GM18517 (cell line): Measurements from ENCODE around the gene CRADD.
"Not testable (repeated sequence)": the region's sequence is repeated elsewhere in the genome, so short reads cannot be mapped to it uniquely, and the experiment has no call there.

Experiments used
- ATAC-seq: cut with Tn5 transposase; IDR thresholded peaks from one replicate; pipeline ENCODE4 v1.9.1; 2021; ENCODE audit warnings: mild to moderate bottlenecking, moderate library complexity; ENCODE audit not compliant: unreplicated experiment

Gene CRADD

GRCh38 chr12:93705237-93705636 lies 28.1 kb downstream of the CRADD start:
- ATAC-seq: no peak

DNA sequence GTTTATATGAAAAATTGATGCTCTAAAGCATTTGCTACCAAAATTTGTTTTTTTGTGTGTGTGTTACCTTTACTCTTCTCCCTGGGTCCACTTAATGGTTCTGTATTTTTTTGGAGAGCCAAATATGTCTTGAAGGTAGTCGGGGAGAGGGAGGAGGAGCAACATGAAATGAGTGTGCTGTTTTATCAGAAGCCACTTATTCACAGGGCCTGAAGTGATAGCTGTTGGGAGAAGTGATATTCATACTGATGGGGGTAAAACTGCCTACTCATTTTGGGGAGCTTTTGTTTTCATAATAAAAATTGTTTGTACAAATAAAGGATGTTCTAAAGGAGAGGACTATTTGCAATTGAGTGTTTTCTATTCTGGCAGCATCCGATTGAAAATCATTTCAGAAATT lies 29.2 kb downstream of the CRADD start:
- ATAC-seq: no peak

DNA sequence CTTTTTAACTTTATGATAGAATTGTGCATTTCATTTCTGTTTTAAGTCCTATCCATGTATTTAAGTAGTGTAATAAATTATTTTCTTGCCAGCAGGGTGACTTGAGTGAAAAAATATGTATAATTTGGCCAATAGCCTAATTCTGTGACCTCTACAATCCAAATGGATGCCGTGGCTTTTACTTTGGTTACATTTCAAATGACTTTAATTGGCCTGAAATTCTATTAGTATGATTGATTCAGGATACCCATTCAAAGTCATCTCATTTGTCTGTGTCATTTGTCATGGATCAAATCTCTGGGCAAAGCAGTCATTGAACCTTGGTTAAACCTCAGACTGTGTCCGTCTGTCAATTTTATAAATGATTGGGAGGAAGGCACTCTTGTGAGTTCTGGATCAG lies 29.6 kb downstream of the CRADD start:
- ATAC-seq: no peak

- no peak for ATAC-seq
Measured at GRCh38 chr12:93707836-93708235, 30.7 kb downstream of the CRADD start.

DNA sequence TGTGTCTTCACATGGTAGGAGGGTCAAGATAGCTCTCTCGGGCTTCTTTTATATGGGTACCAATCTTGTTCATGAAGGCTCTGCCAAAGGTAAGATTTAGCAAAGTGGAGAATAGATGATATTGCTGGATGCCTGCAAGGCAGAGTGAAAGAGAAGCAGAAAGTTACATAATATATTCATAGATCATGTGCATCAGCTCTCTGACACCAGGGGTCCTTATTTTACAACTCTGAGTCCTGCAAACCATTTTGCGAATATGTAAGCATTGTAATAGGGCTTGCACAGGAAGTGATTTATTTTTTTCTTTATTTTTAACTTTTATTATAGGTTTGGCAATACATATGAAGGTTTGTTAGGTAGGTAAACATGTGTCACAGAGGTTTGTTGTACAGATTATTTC lies 31.8 kb downstream of the CRADD start:
- no peak for ATAC-seq

DNA sequence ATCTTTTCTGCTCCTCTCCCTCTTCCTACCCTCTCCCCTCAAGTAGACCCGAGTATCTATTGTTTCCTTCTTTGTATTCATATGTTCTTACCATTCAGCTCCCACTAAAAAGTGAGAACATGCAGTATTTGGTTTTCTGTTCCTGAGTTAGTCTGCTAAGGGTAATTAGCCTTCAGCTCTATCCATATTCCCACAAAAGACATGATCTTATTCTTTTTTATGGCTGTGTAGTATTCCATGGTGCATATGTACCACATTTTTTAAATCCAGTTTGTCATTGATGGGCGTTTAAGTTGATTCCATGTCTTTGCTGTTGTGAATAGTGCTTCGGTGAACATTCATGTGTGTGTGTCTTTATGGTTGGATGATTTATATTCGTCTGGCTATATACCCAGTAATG lies 32.2 kb downstream of the CRADD start:
- no peak for ATAC-seq

- ATAC-seq: no peak
Measured at GRCh38 chr12:93710574-93710926, 33.4 kb downstream of the CRADD start.

- ATAC-seq: not testable (repeated sequence)
Measured at GRCh38 chr12:93711502-93711901, 34.3 kb downstream of the CRADD start.

DNA sequence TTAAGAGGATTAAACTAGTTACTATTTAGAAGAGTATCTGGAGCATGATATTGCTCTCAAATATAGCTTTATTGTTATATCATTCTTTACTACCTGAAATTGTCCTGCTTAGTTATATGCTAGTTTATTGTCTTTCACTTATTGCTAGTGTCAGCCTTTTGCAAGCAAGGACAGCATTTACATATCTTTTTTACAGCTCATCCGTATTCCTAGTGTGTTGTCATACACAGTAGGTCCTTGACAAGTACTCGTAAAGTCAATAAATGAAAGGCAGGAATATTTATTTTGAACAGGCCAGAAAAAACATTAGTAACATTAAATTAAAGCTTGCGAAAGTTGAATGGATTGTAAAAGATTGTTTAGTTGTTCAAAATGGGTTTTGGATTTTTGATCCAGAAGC lies 35.0 kb downstream of the CRADD start:
- no peak for ATAC-seq

DNA sequence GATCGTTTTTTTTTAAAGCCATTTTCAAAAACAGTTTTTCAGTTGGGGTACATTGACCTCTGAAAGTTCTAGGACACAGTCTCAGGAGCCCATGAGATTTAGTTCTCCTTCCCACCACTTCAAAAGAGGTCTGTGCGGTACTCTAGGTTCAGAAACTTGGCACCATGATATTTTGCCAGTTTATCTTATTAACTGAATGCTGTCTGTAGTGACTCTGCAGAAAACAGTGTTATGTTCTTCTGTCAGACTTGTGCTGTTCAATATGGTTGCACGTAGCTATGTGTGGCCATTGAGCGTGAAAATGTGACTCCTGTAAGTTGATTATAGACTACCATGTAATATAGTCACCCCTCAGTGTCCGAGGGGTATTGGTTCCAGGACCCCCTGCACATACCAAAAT lies 35.9 kb downstream of the CRADD start:
- no peak for ATAC-seq

- no peak for ATAC-seq
Measured at GRCh38 chr12:93713800-93714199, 36.6 kb downstream of the CRADD start.

DNA sequence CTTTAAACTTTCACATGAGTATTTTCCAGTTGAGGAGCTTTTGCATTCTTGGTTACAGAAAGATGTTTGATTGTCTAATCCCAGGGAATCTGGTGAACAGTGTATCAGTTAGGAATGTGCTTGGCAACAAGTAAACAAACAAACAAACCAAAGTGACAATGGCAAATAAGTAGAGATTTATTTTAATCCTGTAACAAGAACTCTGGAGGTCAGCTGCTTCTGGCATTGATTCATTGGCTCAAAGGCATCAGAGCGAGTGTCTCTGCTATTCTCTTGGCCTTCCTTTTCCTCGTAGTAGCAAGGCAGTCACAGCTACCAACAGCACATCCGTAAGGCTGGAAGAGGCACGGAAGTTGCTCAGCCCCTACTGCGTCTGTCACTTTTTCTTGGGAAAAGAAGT lies 37.2 kb downstream of the CRADD start:
- ATAC-seq: no peak

DNA sequence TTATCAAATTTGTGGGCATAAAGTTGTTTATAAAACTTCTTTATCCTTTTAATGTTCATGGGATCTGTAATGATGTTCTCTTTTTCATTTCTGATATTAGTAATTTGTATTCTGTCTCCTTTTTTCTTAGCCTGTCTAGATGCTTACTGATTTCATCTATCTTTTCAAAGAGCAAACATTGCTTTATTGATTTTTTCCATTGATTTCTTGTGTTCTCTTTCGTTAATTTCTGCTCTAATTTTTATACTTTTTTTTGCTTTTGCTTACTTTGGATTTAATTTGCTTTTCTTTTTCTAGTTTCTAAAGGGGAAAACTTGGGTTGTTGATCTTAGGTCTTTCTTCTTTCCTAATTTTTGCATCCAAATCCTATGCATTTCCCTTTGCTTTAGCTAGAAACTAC lies 42.5 kb downstream of the CRADD start:
- ATAC-seq: no peak

- no peak for ATAC-seq
Measured at GRCh38 chr12:93720559-93720958, 43.4 kb downstream of the CRADD start.

DNA sequence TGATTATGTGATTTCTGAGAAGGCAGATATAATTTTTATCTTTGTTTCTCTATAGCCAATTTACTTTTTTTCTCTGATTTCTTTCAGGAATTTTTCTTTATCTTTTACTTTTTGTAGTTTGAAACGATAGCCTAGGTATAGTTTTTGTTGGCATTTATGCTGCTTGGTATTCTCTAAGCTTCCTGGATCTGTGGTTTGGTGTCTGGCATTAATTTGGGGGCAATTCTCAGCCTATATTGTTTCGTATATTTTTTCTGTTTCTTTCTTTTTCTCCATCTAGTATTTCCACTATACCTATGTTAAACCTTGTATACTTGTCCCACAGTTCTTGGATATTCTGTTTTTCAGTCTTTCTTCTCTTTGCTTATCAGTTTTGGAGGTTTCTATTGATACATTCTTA lies 45.0 kb downstream of the CRADD start:
- ATAC-seq: no peak

GRCh38 chr12:93722835-93723567 lies 45.8 kb downstream of the CRADD start:
- no peak for ATAC-seq

DNA sequence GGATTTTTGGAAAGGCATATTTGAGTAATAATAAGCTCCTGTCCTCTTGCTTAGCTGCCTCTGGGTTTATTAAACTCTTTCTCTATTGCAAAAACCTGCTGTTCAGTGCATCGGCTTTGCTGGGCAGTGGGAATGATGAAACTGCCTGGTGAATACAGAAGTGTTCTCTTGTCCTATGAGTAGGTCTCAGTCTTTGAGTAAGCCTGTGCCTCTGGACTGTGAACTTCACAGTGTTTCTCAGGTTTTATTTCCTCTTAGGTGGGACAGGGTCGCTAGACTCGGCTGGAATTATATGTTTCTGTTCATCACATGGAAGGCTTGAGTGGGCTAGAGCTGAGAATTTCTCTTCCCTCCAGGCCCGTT lies 46.4 kb downstream of the CRADD start:
- ATAC-seq: no peak

DNA sequence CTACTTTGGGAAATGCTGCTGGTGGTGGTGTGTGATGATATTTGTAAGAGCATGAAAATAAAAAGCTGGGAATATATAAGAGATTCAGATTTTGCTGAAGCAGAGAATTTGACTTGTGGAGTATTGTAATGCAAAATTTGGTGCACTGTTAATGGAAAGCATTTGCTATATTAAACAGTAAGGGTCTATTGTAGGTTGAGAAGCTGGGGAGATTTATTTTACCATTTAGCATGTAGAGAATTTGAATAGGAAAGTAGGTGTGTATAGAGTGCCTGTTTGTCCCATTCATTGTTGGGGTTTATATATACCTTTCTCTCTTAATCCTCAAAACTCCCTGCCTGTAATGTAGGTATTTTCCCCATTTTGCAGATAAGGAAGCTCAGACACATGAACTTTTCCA lies 48.4 kb downstream of the CRADD start:
- ATAC-seq: no peak

GRCh38 chr12:93727195-93727811 lies 50.1 kb downstream of the CRADD start:
- ATAC-seq: no peak

DNA sequence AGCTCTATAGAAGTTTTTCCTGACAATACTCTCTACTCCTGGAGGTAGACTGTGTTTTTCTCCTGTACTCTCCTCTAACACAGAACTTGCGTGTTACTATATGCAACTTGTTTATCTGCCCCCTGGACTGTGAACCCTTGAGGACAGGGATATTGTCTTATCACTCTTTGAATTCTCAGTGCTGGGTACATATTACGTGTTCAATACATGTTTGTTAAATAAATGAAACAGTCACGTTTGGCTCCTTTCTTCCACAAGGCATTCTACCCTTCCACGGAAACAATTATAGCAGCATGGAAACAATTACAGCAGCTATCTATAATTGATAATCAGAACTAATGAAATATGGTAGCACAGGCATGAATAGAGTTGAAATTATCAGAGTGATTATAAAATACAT lies 50.7 kb downstream of the CRADD start:
- ATAC-seq: no peak

- ATAC-seq: no peak
Measured at GRCh38 chr12:93729934-93730333, 52.8 kb downstream of the CRADD start.

GRCh38 chr12:93733358-93733757 lies 56.2 kb downstream of the CRADD start:
- ATAC-seq: no peak

GRCh38 chr12:93733928-93734327 lies 56.8 kb downstream of the CRADD start:
- no peak for ATAC-seq
